CD8-positive, alpha-beta memory T cell (primary cell): ENCODE data around the gene CCHCR1. TPM values are rescaled to one million over a fixed set of nuclear protein-coding genes. Genes with fewer than 3 reads are reported as not detected.
"Not testable (repeated sequence)": the region's sequence is repeated elsewhere in the genome, so short reads cannot be mapped to it uniquely, and the experiment has no call there.

Experiments used
- CTCF ChIA-PET: fragments of 350-600 bp; sonication (Branson Sonifier 250); formaldehyde crosslinking; loops from one replicate; lab custom pipeline; 2021; ENCODE audit warnings: antibody characterized with exemption; lab: Charles Lee
- POLR2A ChIA-PET: fragments of 350-600 bp; sonication (Branson Sonifier 250); formaldehyde crosslinking; loops from one replicate; lab custom pipeline; 2021; ENCODE audit warnings: antibody characterized with exemption; lab: Charles Lee
- DNase-seq, 5 donors: peaks; one replicate each; pipeline versions ENCODE4 v3.0.0 to v3.0.0-alpha.2; 2020 to 2022; ENCODE audit warnings: mixed read lengths in 1 of 5
- H3K27ac ChIP-seq: one replicate; pipeline ENCODE4 v1.7.0; 2013; ENCODE audit warnings: low read depth, mild to moderate bottlenecking, low read length, moderate library complexity
- H3K27me3 ChIP-seq: 2 replicates; pipeline ENCODE4 v1.7.0; 2013; ENCODE audit warnings: low read length, mild to moderate bottlenecking; ENCODE audit not compliant: insufficient read depth, poor library complexity, severe bottlenecking
- H3K36me3 ChIP-seq: 2 replicates; pipeline ENCODE4 v1.7.0; 2013; ENCODE audit warnings: mild to moderate bottlenecking, low read length, moderate library complexity; ENCODE audit not compliant: insufficient read depth
- H3K4me1 ChIP-seq: 2 replicates; pipeline ENCODE4 v1.7.0; 2013; ENCODE audit warnings: mild to moderate bottlenecking, low read length, moderate library complexity; ENCODE audit not compliant: insufficient read depth
- H3K4me3 ChIP-seq: 2 replicates; pipeline ENCODE4 v1.7.0; 2013; ENCODE audit warnings: mild to moderate bottlenecking, low read length
- H3K9me3 ChIP-seq: 2 replicates; pipeline ENCODE4 v1.7.0; 2013; ENCODE audit warnings: mild to moderate bottlenecking, low read length
- H3K27ac Mint-ChIP-seq, 8 donors: one replicate each; pipeline ENCODE4 v1.8.0; 2020 to 2021; ENCODE audit warnings: mixed read lengths in 8 of 8, mild to moderate bottlenecking in 6 of 8, inconsistent platforms in 3 of 8, moderate library complexity in 3 of 8
- H3K27me3 Mint-ChIP-seq, 2 donors: one replicate each; pipeline ENCODE4 v1.8.0; 2020 to 2021; ENCODE audit warnings: mixed read lengths in 2 of 2, mild to moderate bottlenecking in 1 of 2, moderate library complexity in 1 of 2
- H3K36me3 Mint-ChIP-seq, 3 donors: one replicate each; pipeline ENCODE4 v1.8.0; 2020 to 2021; ENCODE audit warnings: mixed read lengths in 3 of 3, inconsistent platforms in 1 of 3, mild to moderate bottlenecking in 1 of 3
- H3K4me1 Mint-ChIP-seq, 3 donors: one replicate each; pipeline ENCODE4 v1.8.0; 2020 to 2021; ENCODE audit warnings: mixed read lengths in 3 of 3, inconsistent platforms in 1 of 3, mild to moderate bottlenecking in 1 of 3
- H3K4me3 Mint-ChIP-seq, 7 donors: one replicate each; pipeline ENCODE4 v1.8.0; 2020 to 2021; ENCODE audit warnings: mixed read lengths in 7 of 7, mild to moderate bottlenecking in 6 of 7, moderate library complexity in 4 of 7, inconsistent platforms in 2 of 7
- H3K9me3 Mint-ChIP-seq, 5 donors: one replicate each; pipeline ENCODE4 v1.8.0; 2020 to 2022; ENCODE audit warnings: mixed read lengths in 5 of 5, mild to moderate bottlenecking in 3 of 5, moderate library complexity in 2 of 5, inconsistent platforms in 1 of 5
- polyA plus RNA-seq: library from polyadenylated mRNA; unstranded; fragments of 300-500 nt; fragmentation: Illumina TruSeq; gene quantifications from one replicate; pipeline ENCODE4 v1.2.3, GENCODE V29; 2021
- total RNA-seq, 2 experiments: library from RNA; stranded (reverse); gene quantifications; one replicate each; pipeline ENCODE4 v1.2.3, GENCODE V29; 2021

The CCHCR1 gene
- total and polyA plus RNA-seq, 3 experiments from 2014 or later: 7.4 to 46.1 (median 45.9) TPM

GRCh38 chr6:31190488-31190887 lies 32.9 kb upstream of the CCHCR1 start:
- ChIA-PET CTCF (interaction anchor here (3.1 kb wide), 1 partner anchor 176 kb away, joined by 22 read pairs; no protein-coding TSS in a partner anchor), POLR2A (interaction anchor here (0.6 kb wide), 1 partner anchor 31 kb away, joined by 3 read pairs; no protein-coding TSS in a partner anchor)
- Mint-ChIP-seq H3K36me3 (peaks cover 0 to 12% (median 0%) of the 10 kb centered on the region in 3 donors), H3K4me1 (peaks cover 12 to 14% (median 14%) of the 10 kb centered on the region in 3 donors), H3K27me3 (no peaks in the 10 kb centered on the region), H3K4me3 (no peak overlapping the region), H3K27ac (peak overlapping the region in 1 of 8 donors; percentile 72), H3K9me3 (no peaks in the 10 kb centered on the region)
- no peaks in the 10 kb centered on the region for H3K9me3 ChIP-seq
- no peaks in the 10 kb centered on the region for H3K4me1 ChIP-seq
- DNase-seq: no peak
- H3K27ac ChIP-seq: no peak overlapping the region
- H3K27me3 ChIP-seq: no peaks in the 10 kb centered on the region
- no peaks in the 10 kb centered on the region for H3K36me3 ChIP-seq
- H3K4me3 ChIP-seq: no peak overlapping the region

DNA sequence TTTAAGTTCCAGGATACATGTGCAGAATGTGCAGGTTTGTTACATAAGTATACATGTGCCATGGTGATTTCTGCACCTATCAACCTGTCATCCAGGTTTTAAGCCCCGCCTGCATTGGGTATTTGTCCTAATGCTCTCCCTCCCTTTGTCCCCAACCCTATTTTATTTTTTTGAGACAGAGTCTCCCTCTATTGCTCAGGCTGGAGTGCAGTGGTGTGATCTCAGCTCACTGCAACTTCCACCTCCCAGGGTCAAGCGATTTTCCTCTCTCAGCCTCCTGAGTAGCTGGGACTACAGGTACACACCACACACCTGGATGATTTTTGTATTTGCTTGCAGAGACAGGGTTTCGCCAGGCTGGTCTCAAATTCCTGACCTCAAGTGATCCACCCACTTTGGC lies 31.6 kb upstream of the CCHCR1 start:
- H3K36me3 ChIP-seq, H3K4me3 ChIP-seq, H3K9me3 ChIP-seq, DNase-seq, H3K4me1 Mint-ChIP-seq, H3K4me1 ChIP-seq, H3K36me3 Mint-ChIP-seq, H3K27ac ChIP-seq, POLR2A ChIA-PET, H3K9me3 Mint-ChIP-seq, H3K4me3 Mint-ChIP-seq, H3K27me3 ChIP-seq, H3K27ac Mint-ChIP-seq, H3K27me3 Mint-ChIP-seq, CTCF ChIA-PET: not testable (repeated sequence)

DNA sequence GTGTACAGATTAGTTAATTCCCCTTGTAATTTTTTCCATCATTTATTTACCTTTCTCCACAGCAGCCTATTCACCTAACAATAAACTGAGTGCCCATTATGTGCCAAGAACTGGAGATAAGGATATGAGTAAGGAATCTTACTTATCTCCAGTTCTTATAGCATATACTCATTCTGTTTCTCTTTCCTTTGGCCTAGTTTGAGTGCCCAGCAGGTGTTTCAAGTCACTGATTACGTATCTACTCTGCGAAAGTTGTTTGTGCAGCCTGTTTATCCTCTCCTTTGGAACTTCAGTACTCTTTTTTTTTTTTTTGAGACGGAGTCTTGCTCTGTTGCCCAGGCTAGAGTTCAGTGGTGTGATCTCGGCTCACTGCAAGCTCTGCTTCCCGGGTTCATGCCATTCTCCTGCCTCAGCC lies 30.2 kb upstream of the CCHCR1 start:
- peak overlapping the region in 1 of 8 donors; percentile 36 for H3K27ac Mint-ChIP-seq
- no peaks in the 10 kb centered on the region for H3K9me3 ChIP-seq
- POLR2A ChIA-PET: no interaction called here
- no peaks in the 10 kb centered on the region for H3K4me1 ChIP-seq
- H3K36me3 Mint-ChIP-seq: no peaks in the 10 kb centered on the region
- no peak overlapping the region for H3K4me3 ChIP-seq
- no peak overlapping the region for H3K27ac ChIP-seq
- no peak overlapping the region for H3K4me3 Mint-ChIP-seq
- peaks cover 0 to 4% (median 2%) of the 10 kb centered on the region in 3 donors for H3K4me1 Mint-ChIP-seq
- H3K27me3 Mint-ChIP-seq: no peaks in the 10 kb centered on the region
- H3K9me3 Mint-ChIP-seq: no peaks in the 10 kb centered on the region
- CTCF ChIA-PET: interaction anchor here (1.4 kb wide), 1 partner anchor 179 kb away, joined by 3 read pairs; no protein-coding TSS in a partner anchor
- no peak for DNase-seq
- H3K27me3 ChIP-seq: no peaks in the 10 kb centered on the region
- H3K36me3 ChIP-seq: no peaks in the 10 kb centered on the region

DNA sequence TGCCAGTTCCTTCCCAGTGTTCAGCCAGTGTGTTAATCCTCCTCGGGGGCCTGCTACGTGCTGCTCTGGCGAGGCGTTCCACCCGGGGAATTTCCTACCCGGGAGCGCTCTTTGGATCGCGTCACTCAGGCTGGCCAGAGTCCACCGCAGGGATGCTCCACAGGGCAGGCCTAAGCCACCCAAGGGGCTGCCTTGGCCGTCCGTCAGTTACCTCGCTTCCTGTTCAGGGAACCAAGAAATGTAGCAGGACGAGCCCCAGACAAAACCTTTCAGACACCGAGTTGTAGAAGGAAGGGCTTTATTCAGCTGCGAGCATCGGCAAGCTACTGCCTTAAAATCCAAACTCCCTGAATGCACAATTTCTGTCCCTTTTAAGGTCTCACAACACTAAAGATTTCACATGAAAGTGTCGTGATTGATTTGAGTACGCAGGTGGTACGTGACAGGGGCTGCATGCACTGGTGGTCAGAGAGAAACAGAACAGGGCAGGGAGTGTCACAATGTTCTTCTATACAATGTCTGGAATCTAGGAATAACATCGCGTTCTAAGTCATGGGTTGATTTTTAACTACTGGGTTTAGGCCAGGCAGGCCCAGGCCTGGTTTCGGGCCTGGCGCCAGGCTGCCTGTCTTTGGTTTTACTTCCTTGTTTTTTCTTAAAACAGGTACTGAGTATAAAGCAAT lies 28.6 kb upstream of the CCHCR1 start:
- H3K27me3 ChIP-seq: no peaks in the 10 kb centered on the region
- H3K9me3 Mint-ChIP-seq: no peaks in the 10 kb centered on the region
- H3K27me3 Mint-ChIP-seq: no peaks in the 10 kb centered on the region
- H3K27ac Mint-ChIP-seq: peak overlapping the region in 1 of 8 donors; percentile 71
- H3K27ac ChIP-seq: no peak overlapping the region
- no peak overlapping the region for H3K4me3 ChIP-seq
- no peak overlapping the region for H3K4me3 Mint-ChIP-seq
- POLR2A ChIA-PET: no interaction called here
- peaks cover 0 to 4% (median 0%) of the 10 kb centered on the region in 3 donors for H3K4me1 Mint-ChIP-seq
- CTCF ChIA-PET: no interaction called here
- no peak for DNase-seq
- no peaks in the 10 kb centered on the region for H3K4me1 ChIP-seq
- H3K9me3 ChIP-seq: no peaks in the 10 kb centered on the region
- H3K36me3 ChIP-seq: no peaks in the 10 kb centered on the region
- no peaks in the 10 kb centered on the region for H3K36me3 Mint-ChIP-seq

- H3K9me3 ChIP-seq, H3K4me3 ChIP-seq, POLR2A ChIA-PET, CTCF ChIA-PET, H3K36me3 Mint-ChIP-seq, H3K27me3 Mint-ChIP-seq, H3K27ac Mint-ChIP-seq, H3K9me3 Mint-ChIP-seq, DNase-seq, H3K36me3 ChIP-seq, H3K27ac ChIP-seq, H3K27me3 ChIP-seq, H3K4me1 ChIP-seq, H3K4me1 Mint-ChIP-seq, H3K4me3 Mint-ChIP-seq: not testable (repeated sequence)
These were observed 28.1 kb upstream of the CCHCR1 start for GRCh38 chr6:31185695-31186051.

- H3K27me3 Mint-ChIP-seq, H3K4me3 ChIP-seq, H3K4me3 Mint-ChIP-seq, POLR2A ChIA-PET, H3K27me3 ChIP-seq, H3K27ac ChIP-seq, H3K4me1 ChIP-seq, H3K36me3 ChIP-seq, H3K9me3 ChIP-seq, DNase-seq, H3K9me3 Mint-ChIP-seq, H3K27ac Mint-ChIP-seq, H3K36me3 Mint-ChIP-seq: not testable (repeated sequence)
- peaks cover 8 to 13% (median 11%) of the 10 kb centered on the region in 3 donors for H3K4me1 Mint-ChIP-seq
- CTCF ChIA-PET: interaction anchor here (1.5 to 2.0 kb wide), 2 partner anchors 8 to 183 kb away, joined by 4 to 5 read pairs; no protein-coding TSS in a partner anchor
These were observed 26.3 kb upstream of the CCHCR1 start for GRCh38 chr6:31183859-31184258.

DNA sequence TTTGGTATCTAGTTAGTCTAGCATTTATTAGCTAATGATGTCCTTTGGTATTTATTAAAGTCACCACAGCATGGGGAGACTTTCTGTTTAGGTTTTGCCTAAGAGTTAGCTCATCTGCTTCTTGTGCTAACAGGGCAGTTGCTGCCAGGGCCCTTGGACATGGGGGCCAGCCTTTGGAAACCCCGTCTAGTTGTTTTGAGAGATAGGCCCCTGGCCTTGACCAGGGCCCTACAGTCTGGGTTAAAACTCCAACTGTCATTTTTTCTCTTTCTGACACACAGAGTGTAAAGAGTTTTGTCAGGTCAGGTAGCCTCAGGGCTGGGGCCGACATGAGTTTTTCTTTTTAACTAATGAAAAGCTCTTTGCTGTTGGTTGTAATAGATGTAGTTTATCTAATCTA lies 25.7 kb upstream of the CCHCR1 start:
- H3K27me3 ChIP-seq, H3K4me3 ChIP-seq, H3K36me3 Mint-ChIP-seq, H3K36me3 ChIP-seq, H3K27ac ChIP-seq, H3K27me3 Mint-ChIP-seq, H3K9me3 ChIP-seq, H3K4me1 ChIP-seq, H3K4me3 Mint-ChIP-seq, H3K27ac Mint-ChIP-seq, H3K9me3 Mint-ChIP-seq, POLR2A ChIA-PET, DNase-seq: not testable (repeated sequence)
- H3K4me1 Mint-ChIP-seq: peaks cover 12 to 19% (median 17%) of the 10 kb centered on the region in 3 donors
- CTCF ChIA-PET: interaction anchor here (1.5 to 2.0 kb wide), 2 partner anchors 9 to 183 kb away, joined by 4 to 5 read pairs; no protein-coding TSS in a partner anchor

GRCh38 chr6:31180500-31180899 lies 22.9 kb upstream of the CCHCR1 start:
- no peak overlapping the region for H3K27ac ChIP-seq
- H3K9me3 Mint-ChIP-seq: no peaks in the 10 kb centered on the region
- DNase-seq: peak; percentile 64 to 77 (median 70)
- H3K36me3 Mint-ChIP-seq: no peaks in the 10 kb centered on the region
- peak overlapping the region in 3 of 8 donors; percentile 37 to 85 (median 68) for H3K27ac Mint-ChIP-seq
- peak overlapping the region; percentile 56 for H3K4me3 ChIP-seq
- no peaks in the 10 kb centered on the region for H3K4me1 ChIP-seq
- no peaks in the 10 kb centered on the region for H3K27me3 ChIP-seq
- POLR2A ChIA-PET: interaction anchor here (0.6 kb wide), 1 partner anchor 277 kb away, joined by 3 read pairs; no protein-coding TSS in a partner anchor
- H3K27me3 Mint-ChIP-seq: no peaks in the 10 kb centered on the region
- H3K9me3 ChIP-seq: no peaks in the 10 kb centered on the region
- no peaks in the 10 kb centered on the region for H3K36me3 ChIP-seq
- H3K4me3 Mint-ChIP-seq: peak overlapping the region; percentile 67 to 91 (median 88)
- CTCF ChIA-PET: interaction anchor here (2.6 kb wide), 1 partner anchor 186 kb away, joined by 6 read pairs; no protein-coding TSS in a partner anchor
- peaks cover 19 to 30% (median 26%) of the 10 kb centered on the region in 3 donors for H3K4me1 Mint-ChIP-seq
